Body of pancreas (tissue), 4 donors: Measurements from ENCODE around the gene PCDH9. TPM values are rescaled to one million over a fixed set of nuclear protein-coding genes. Genes with fewer than 3 reads are reported as not detected.
A peak's percentile ranks its signal among the peaks of the same experiment; 100 is the strongest.

ENCODE experiments used
- ATAC-seq: fragments of 150-250 bp; one replicate; pipeline ENCODE4 v1.9.1; 2016
- DNase-seq, 4 donors: peaks; one replicate each; pipeline ENCODE4 v3.0.0-alpha.2; 2019
- H3K27ac ChIP-seq, 4 donors: fragments of 200-600 bp; sonication (generic); 1 replicate in 3 of 4; 2 replicates in 1 of 4; pipeline versions ENCODE4 v1.5.1 to v1.6.1; 2016 to 2019; ENCODE audit warnings: mild to moderate bottlenecking in 1 of 4, mixed read lengths in 1 of 4, moderate library complexity in 1 of 4
- H3K27me3 ChIP-seq, 2 donors: fragments of 200-600 bp; sonication (generic); one replicate each; pipeline ENCODE4 v1.6.0; 2016; ENCODE audit warnings: mild to moderate bottlenecking in 1 of 2
- H3K36me3 ChIP-seq, 2 donors: fragments of 200-600 bp; sonication (generic); replicated peaks in 1 of 2; 2 replicates each; pipeline ENCODE4 v1.5.1; 2016; ENCODE audit warnings: low read depth in 2 of 2; ENCODE audit not compliant: insufficient read depth in 1 of 2
- H3K4me1 ChIP-seq: fragments of 200-600 bp; sonication (generic); one replicate; pipeline ENCODE4 v1.6.0; 2016
- H3K4me3 ChIP-seq, 2 donors: fragments of 200-600 bp; sonication (generic); 1 replicate in 1 of 2; 2 replicates in 1 of 2; pipeline ENCODE4 v1.5.1; 2016 to 2019
- H3K9me3 ChIP-seq, 3 donors: fragments of 200-600 bp; sonication (generic); 1 replicate in 2 of 3; 2 replicates in 1 of 3; pipeline ENCODE4 v1.5.1; 2016
- POLR2A ChIP-seq, 3 donors: fragments of 450-650 bp; IDR thresholded peaks; one replicate each; pipeline ENCODE4 v1.6.1; 2016; ENCODE audit warnings: antibody characterized with exemption in 3 of 3, mild to moderate bottlenecking in 2 of 3
- WGBS, 2 donors: methylation state at CpG; one replicate each; pipeline ENCODE4 v1.1.5; 2017; 5-methylcytosine and 5-hydroxymethylcytosine counted together
- intact Hi-C: fragments of 100-400 bp; cut with DNase I; formaldehyde crosslinking; loops from one replicate; pipeline ENCODE4 v1.15.1; 2023
- total RNA-seq, 2 donors: library from RNA; depleted of rRNA; stranded (reverse); fragments of >200 nt; gene quantifications; one replicate each; pipeline ENCODE4 v1.1.0, GENCODE V29; 2016
- TF ChIP-seq, protein P1 (sequence below), 7 experiments: fragments of 450-650 bp in 4 of 7; fragments of 200-600 bp in 3 of 7; sonication (generic) in 3 of 7; IDR thresholded peaks; one replicate each; pipeline ENCODE4 v1.5.1; 2016 to 2019; ENCODE audit warnings: antibody characterized with exemption in 7 of 7

PCDH9 gene
- total RNA-seq, 2 donors from 2014 or later, result 3.6 to 3.9 TPM

GRCh38 chr13:67145950-67146349 is 84.2 kb downstream of the PCDH9 start:
- Histone ChIP-seq H3K27me3 (no peaks in the 10 kb centered on the region), H3K4me1 (no peaks in the 10 kb centered on the region), H3K9me3 (peaks cover 0 to 3% (median 0%) of the 10 kb centered on the region in 3 donors), H3K36me3 (no peaks in the 10 kb centered on the region), H3K27ac (no peak overlapping the region), H3K4me3 (no peak overlapping the region)
- DNase-seq (no peak), ATAC-seq (no peak)
- intact Hi-C loops, result no loop called here
- WGBS, 2 donors, result 13 to 18% methylated on average over 1 of the region's 1 CpG
- TF ChIP-seq, protein P1, sequence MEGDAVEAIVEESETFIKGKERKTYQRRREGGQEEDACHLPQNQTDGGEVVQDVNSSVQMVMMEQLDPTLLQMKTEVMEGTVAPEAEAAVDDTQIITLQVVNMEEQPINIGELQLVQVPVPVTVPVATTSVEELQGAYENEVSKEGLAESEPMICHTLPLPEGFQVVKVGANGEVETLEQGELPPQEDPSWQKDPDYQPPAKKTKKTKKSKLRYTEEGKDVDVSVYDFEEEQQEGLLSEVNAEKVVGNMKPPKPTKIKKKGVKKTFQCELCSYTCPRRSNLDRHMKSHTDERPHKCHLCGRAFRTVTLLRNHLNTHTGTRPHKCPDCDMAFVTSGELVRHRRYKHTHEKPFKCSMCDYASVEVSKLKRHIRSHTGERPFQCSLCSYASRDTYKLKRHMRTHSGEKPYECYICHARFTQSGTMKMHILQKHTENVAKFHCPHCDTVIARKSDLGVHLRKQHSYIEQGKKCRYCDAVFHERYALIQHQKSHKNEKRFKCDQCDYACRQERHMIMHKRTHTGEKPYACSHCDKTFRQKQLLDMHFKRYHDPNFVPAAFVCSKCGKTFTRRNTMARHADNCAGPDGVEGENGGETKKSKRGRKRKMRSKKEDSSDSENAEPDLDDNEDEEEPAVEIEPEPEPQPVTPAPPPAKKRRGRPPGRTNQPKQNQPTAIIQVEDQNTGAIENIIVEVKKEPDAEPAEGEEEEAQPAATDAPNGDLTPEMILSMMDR (IDR thresholded peaks at IDR 0.05), result no peak
- TF ChIP-seq POLR2A (IDR thresholded peaks at IDR 0.05), result no peak

- TF ChIP-seq POLR2A (IDR thresholded peaks at IDR 0.05), result no peak
- TF ChIP-seq, protein P1 (IDR thresholded peaks at IDR 0.05), result no peak
- Histone ChIP-seq H3K27ac (no peak overlapping the region), H3K4me1 (no peaks in the 10 kb centered on the region), H3K27me3 (no peaks in the 10 kb centered on the region), H3K4me3 (no peak overlapping the region), H3K9me3 (no peaks in the 10 kb centered on the region), H3K36me3 (no peaks in the 10 kb centered on the region)
- WGBS, 2 donors, result 73 to 78% methylated on average over 4 of the region's 4 CpGs
- ATAC-seq (no peak), DNase-seq (no peak)
- intact Hi-C loops, result no loop called here
Measured at GRCh38 chr13:67143544-67144115, 86.5 kb downstream of the PCDH9 start.

GRCh38 chr13:67140006-67140405 is 90.1 kb downstream of the PCDH9 start:
- 46 to 56% methylated on average over 2 of the region's 2 CpGs for WGBS, 2 donors
- H3K4me3 ChIP-seq, result no peak overlapping the region
- H3K27ac ChIP-seq, result peak overlapping the region in 2 of 4 donors; percentile 53 to 62
- ATAC-seq (peak; percentile 86), DNase-seq (peak in 1 of 4 donors; percentile 17)
- TF ChIP-seq, protein P1 (IDR thresholded peaks at IDR 0.05), result no peak
- no peak for TF ChIP-seq POLR2A (IDR thresholded peaks at IDR 0.05)
- H3K27me3 ChIP-seq, result no peaks in the 10 kb centered on the region
- no peaks in the 10 kb centered on the region for H3K9me3 ChIP-seq
- intact Hi-C loops, result no loop called here
- H3K36me3 ChIP-seq, result no peaks in the 10 kb centered on the region
- peaks cover 9% of the 10 kb centered on the region for H3K4me1 ChIP-seq

- no peaks in the 10 kb centered on the region for H3K9me3 ChIP-seq
- TF ChIP-seq, protein P1 (IDR thresholded peaks at IDR 0.05), result no peak
- TF ChIP-seq POLR2A (IDR thresholded peaks at IDR 0.05), result no peak
- ATAC-seq (peak; percentile 49), DNase-seq (no peak)
- no peak overlapping the region for H3K4me3 ChIP-seq
- H3K36me3 ChIP-seq, result no peaks in the 10 kb centered on the region
- peaks cover 9% of the 10 kb centered on the region for H3K4me1 ChIP-seq
- peak overlapping the region in 3 of 4 donors; percentile 31 to 62 (median 55) for H3K27ac ChIP-seq
- intact Hi-C loops, result no loop called here
- H3K27me3 ChIP-seq, result no peaks in the 10 kb centered on the region
- WGBS, 2 donors, result 40 to 45% methylated on average over 4 of the region's 4 CpGs
Measured at GRCh38 chr13:67139551-67139950, 90.6 kb downstream of the PCDH9 start.

DNA sequence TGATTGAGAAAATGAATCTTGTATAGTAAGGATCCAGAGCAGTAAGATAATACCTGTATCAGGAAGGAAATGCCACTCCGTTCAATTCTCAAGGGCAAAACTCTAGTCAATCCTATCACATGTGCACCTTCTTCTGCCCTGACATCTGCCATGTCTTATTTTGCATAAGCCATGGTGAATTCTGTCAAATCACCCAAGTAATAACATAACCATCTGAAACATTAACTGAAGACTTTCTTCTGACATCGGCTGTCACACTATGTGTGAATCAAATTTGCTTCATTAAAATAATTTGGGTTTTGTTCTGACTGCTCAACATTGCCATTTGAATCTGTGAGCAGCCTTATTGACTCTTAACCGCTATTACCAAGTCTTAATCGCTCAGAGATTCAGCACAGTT is 91.2 kb downstream of the PCDH9 start:
- WGBS, 2 donors, result 74 to 82% methylated on average over 4 of the region's 4 CpGs
- Histone ChIP-seq H3K36me3 (no peaks in the 10 kb centered on the region), H3K9me3 (no peaks in the 10 kb centered on the region), H3K4me1 (peaks cover 9% of the 10 kb centered on the region), H3K27ac (peak overlapping the region in 3 of 4 donors; percentile 31 to 62 (median 55)), H3K4me3 (no peak overlapping the region), H3K27me3 (no peaks in the 10 kb centered on the region)
- DNase-seq (no peak), ATAC-seq (no peak)
- TF ChIP-seq POLR2A (IDR thresholded peaks at IDR 0.05), result no peak
- TF ChIP-seq, protein P1 (IDR thresholded peaks at IDR 0.05), result no peak
- intact Hi-C loops, result no loop called here
